Upper lobe of left lung (tissue), 4 donors: ENCODE data around the gene SLC6A19.

Source experiments
- EP300 ChIP-seq, 4 donors: sonication (generic); formaldehyde crosslinking; IDR thresholded peaks; one replicate each; pipeline ENCODE4 v1.5.1; 2017; ENCODE audit warnings: antibody characterized with exemption in 4 of 4, control low read depth in 2 of 4
- POLR2A ChIP-seq, 4 donors: fragments of 450-650 bp; IDR thresholded peaks; one replicate each; pipeline ENCODE4 v1.5.1; 2016 to 2017; ENCODE audit warnings: antibody characterized with exemption in 4 of 4, mild to moderate bottlenecking in 2 of 4
- POLR2AphosphoS5 ChIP-seq, 2 donors: sonication (generic); formaldehyde crosslinking; IDR thresholded peaks; one replicate each; pipeline ENCODE4 v1.5.1; 2017; ENCODE audit warnings: antibody characterized with exemption in 2 of 2
- TF ChIP-seq, protein P1 (sequence below), 6 experiments: fragments of 450-650 bp in 4 of 6; fragments of 200-600 bp in 2 of 6; sonication (generic) in 2 of 6; IDR thresholded peaks; one replicate each; pipeline ENCODE4 v1.5.1; 2016 to 2019; ENCODE audit warnings: antibody characterized with exemption in 6 of 6

DNA sequence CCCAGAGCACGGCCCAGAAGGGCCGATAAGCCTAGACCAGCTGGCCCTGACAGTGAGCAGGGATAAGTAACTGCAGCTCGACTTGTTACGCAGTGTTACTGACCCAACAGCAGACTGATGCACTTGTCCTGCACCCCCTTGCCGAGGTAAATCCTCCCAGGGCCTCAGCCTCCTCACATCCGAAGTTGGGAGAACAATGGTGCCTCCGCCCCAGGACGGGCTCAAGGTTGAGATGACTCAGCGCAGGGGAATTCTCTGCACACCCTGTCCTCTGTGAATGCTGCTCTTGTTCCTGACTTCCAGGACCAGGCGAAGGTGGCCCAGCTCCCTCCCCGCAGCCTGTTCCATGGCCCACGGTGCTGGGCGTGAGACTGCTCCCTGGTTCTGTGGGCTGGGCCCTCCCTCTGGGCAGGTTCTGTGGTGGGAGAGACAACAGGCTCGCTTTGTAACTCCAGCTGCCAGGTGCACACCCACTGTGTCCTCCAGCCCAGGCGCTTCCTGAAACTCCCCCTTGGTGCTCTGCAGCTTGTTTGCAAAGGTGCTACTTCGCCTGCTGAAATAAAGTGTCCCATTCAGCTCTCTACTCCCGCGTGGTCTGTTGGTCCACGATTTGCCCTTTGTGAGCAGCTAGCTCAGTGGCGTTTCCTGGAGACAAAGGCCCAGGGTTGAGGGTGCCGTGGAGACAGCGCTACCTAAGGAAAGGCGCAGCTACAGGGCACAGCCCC, 40.1 kb upstream of the SLC6A19 start:
- TF ChIP-seq, protein P1, sequence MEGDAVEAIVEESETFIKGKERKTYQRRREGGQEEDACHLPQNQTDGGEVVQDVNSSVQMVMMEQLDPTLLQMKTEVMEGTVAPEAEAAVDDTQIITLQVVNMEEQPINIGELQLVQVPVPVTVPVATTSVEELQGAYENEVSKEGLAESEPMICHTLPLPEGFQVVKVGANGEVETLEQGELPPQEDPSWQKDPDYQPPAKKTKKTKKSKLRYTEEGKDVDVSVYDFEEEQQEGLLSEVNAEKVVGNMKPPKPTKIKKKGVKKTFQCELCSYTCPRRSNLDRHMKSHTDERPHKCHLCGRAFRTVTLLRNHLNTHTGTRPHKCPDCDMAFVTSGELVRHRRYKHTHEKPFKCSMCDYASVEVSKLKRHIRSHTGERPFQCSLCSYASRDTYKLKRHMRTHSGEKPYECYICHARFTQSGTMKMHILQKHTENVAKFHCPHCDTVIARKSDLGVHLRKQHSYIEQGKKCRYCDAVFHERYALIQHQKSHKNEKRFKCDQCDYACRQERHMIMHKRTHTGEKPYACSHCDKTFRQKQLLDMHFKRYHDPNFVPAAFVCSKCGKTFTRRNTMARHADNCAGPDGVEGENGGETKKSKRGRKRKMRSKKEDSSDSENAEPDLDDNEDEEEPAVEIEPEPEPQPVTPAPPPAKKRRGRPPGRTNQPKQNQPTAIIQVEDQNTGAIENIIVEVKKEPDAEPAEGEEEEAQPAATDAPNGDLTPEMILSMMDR (IDR thresholded peaks at IDR 0.05): no peak
- TF ChIP-seq POLR2A (IDR thresholded peaks at IDR 0.05) (no peak), EP300 (IDR thresholded peaks at IDR 0.05) (no peak), POLR2AphosphoS5 (IDR thresholded peaks at IDR 0.05) (no peak)
